Adipose tissue (tissue), 3 donors: ENCODE data around the gene PCDH12. TPM values are rescaled to one million over a fixed set of nuclear protein-coding genes. Genes with fewer than 3 reads are reported as not detected.

ENCODE experiments used
- H3K27ac ChIP-seq: one replicate; pipeline ENCODE4 v1.5.1; 2013; ENCODE audit warnings: low read depth, low read length
- WGBS, 3 donors: extraction: QIAGEN DNeasy Blood & Tissue Kit; methylation state at CpG; one replicate each; pipeline ENCODE4 v1.1.7; 2013; 5-methylcytosine and 5-hydroxymethylcytosine counted together
- polyA plus RNA-seq, 3 donors: library from polyadenylated mRNA; stranded (reverse); fragments of 200-250 nt; gene quantifications; one replicate each; pipeline ENCODE4 v1.2.3, GENCODE V29; 2013
- donor health status: healthy with polysubstance abuse.
- donor health status: Bipolar disorder and iron deficiency.
- donor health status: healthy.

PCDH12 gene
- polyA plus RNA-seq = 1 to 10 TPM in 2 of 3 donors, under 1 TPM in 1; 0.89 to 5.0 (median 2.7) TPM

GRCh38 chr5:141958113-141958512, at the start of gene PCDH12:
Gene PCDH12 (minus strand): TSS chr5:141958202. CDS start chr5:141957851, 351 bp downstream.
- no peak within 1 kb of the TSS for H3K27ac ChIP-seq
- WGBS, 3 donors = 9 to 54% (median 11%) methylated on average over 7 of the region's 7 CpGs

- no peak overlapping the region for H3K27ac ChIP-seq
- 88 to 100% (median 88%) methylated on average over 1 of the region's 1 CpG for WGBS, 3 donors
Observed at GRCh38 chr5:142007237-142007544, 49.2 kb upstream of the PCDH12 start.

DNA sequence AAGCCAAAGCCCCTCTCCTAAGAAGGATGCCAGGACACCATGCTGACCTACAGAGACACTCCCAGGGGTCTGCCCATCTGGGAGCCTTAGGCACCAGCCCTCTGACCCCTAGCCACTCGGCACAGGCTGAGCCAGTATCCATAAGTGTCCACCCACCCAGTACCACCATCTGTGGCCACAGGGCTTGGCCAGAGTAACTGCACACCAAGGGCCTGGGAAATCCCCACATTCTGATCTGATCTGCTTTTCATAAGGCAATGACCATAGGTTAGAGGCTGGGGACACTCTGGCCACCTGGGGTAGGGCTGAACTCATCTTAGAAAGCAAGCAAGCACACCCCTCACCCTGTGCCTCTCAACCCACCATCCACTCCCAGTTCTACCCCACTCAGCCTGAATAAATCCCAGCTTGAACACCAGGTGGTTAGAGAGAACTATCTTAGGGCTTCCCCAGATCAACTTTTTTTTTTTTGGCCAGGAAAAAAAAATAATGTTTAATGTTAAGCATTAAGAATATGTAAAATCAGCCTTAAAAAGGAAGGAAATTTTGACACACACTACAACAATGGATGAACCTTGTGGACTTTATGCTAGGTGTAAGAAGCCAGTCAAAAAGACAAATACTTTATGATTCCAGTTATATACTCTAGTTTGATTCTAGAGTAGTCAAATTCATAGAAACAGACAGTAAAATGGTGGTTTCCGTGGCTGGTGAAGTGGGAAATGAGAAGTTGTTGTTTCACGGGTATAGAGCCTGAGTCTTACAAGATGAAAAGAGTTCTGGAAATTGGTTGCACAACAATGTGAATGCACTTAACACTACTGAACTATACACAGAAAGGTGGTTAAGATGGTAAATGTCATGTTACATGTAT, 48.6 kb upstream of the PCDH12 start:
- H3K27ac ChIP-seq = no peak overlapping the region
- WGBS, 3 donors = 62 to 90% (median 71%) methylated on average over 3 of the region's 3 CpGs

GRCh38 chr5:142003266-142003800, 45.3 kb upstream of the PCDH12 start:
- WGBS, 3 donors = 59 to 81% (median 76%) methylated on average over 2 of the region's 2 CpGs
- no peak overlapping the region for H3K27ac ChIP-seq

GRCh38 chr5:142000704-142001484, 42.9 kb upstream of the PCDH12 start:
- WGBS, 3 donors = 73 to 80% (median 75%) methylated on average over 6 of the region's 6 CpGs
- no peak overlapping the region for H3K27ac ChIP-seq

- no peak overlapping the region for H3K27ac ChIP-seq
- WGBS, 3 donors = 50 to 65% (median 59%) methylated on average over 1 of the region's 1 CpG
Observed at GRCh38 chr5:142000173-142000572, 42.2 kb upstream of the PCDH12 start.

GRCh38 chr5:141997358-141997960, 39.5 kb upstream of the PCDH12 start:
- 45 to 71% (median 67%) methylated on average over 6 of the region's 6 CpGs for WGBS, 3 donors
- H3K27ac ChIP-seq = no peak overlapping the region

DNA sequence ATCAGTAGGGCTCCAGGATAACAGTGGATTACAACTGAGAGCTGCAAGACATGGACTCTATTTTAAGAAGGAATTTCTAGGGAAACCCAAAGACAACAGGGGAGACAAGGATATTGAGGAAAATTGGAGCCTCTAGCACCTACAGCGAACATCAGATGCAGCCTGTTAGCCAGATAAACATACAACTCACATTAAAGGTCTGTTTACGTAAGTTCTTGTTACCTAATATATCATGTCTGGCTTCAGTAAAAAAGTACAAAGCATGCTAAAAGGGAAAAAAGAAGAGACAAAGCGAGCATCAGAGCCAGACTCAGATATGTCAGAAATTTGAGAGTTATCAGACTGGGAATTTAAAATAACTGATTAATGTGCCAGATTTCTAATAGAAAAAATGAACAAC, 37.7 kb upstream of the PCDH12 start:
- WGBS, 3 donors = 96 to 98% (median 97%) methylated on average over 3 of the region's 3 CpGs
- H3K27ac ChIP-seq = no peak overlapping the region

DNA sequence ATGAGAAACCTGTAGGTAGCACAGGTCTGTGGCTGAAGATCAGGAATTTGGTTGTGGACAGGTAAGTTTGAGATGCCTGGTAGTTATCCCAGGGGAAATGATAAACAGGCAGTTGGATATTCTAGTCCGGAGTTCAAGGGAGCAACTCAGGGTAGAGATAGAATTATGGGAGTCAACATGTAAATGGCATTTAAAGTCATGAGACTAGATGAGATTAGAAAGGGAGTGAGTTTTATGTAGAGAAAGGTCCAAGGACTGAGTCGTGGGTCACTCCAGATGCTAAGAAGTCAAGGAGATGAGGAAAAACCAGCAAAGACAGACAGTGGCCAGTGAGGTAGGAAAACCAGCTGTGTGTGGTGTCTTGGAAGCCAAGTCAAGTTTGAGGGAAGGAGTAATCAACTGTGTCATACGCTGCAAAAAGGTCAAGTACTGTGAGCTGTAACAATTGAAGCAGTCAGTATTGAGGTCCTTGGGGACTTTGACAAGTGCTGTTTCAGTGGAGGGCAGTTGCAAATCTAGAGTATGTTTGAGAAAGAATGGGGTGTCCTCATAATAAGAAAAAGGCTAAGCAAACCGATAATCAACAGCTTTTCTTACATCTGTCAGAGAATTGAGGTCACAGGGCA, 36.6 kb upstream of the PCDH12 start:
- H3K27ac ChIP-seq = no peak overlapping the region
- 62 to 66% (median 64%) methylated on average over 4 of the region's 4 CpGs for WGBS, 3 donors

GRCh38 chr5:141992349-141992963, 34.5 kb upstream of the PCDH12 start:
- 7 to 14% (median 8%) methylated on average over 2 of the region's 2 CpGs for WGBS, 3 donors
- H3K27ac ChIP-seq = no peak overlapping the region

DNA sequence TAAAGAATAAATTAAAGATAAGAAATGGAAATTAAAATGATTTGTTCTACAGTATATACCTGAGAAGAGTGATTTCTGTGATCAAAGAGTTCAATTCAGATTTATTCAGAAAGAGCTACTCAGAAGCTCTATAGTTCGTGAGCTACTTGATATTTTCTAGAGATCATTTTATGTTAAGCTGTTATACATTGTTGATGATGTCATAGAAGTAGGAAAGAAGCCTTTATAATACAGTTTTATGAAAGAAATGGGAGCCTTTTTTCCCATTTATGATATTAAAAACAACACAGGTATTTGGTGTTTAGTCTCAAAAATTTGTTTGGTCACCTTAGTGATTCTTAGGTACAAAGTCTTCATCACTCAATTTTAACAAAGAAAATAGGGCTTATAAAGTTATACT, 31.7 kb upstream of the PCDH12 start:
- 0% methylated on average over 1 of the region's 1 CpG for WGBS, 3 donors
- no peak overlapping the region for H3K27ac ChIP-seq

DNA sequence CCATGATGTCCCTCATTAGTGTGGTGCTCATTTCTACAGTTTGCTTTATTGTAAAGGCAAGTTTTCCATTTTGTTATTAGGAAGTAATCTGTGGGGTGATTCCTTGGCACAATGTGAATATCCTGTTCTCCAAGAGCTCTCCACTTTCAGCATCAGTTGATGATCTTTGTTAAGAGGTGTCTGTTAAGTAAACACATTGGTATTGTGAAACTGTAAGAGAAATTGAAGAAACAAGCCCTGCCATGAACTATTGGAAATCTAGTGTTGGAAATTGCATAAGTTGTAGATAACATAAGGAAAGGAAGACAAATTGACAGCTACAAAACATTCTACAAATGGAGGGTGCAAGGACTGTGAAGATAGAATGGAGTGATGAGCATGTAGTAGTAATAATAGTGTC, 28.1 kb upstream of the PCDH12 start:
- no peak overlapping the region for H3K27ac ChIP-seq

GRCh38 chr5:141982626-141983025, 24.6 kb upstream of the PCDH12 start:
- no peak overlapping the region for H3K27ac ChIP-seq
- WGBS, 3 donors = 28 to 50% (median 48%) methylated on average over 2 of the region's 2 CpGs

DNA sequence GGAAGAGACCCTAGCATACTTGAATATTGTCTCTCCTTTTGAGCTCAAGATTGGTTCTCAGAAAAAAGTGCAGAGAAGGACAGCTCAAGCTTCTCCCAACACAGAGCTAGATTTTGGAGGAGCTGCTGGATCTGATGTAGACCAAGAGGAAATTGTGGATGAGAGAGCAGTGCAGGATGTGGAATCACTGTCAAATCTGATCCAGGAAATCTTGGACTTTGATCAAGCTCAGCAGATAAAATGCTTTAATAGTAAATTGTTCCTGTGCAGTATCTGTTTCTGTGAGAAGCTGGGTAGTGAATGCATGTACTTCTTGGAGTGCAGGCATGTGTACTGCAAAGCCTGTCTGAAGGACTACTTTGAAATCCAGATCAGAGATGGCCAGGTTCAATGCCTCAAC, 20.4 kb upstream of the PCDH12 start:
- H3K27ac ChIP-seq = no peak overlapping the region

- no peak overlapping the region for H3K27ac ChIP-seq
- 93 to 95% (median 95%) methylated on average over 6 of the region's 6 CpGs for whole genome bisulfite sequencing, 3 donors
Observed at GRCh38 chr5:141976176-141976575, 18.2 kb upstream of the PCDH12 start.

DNA sequence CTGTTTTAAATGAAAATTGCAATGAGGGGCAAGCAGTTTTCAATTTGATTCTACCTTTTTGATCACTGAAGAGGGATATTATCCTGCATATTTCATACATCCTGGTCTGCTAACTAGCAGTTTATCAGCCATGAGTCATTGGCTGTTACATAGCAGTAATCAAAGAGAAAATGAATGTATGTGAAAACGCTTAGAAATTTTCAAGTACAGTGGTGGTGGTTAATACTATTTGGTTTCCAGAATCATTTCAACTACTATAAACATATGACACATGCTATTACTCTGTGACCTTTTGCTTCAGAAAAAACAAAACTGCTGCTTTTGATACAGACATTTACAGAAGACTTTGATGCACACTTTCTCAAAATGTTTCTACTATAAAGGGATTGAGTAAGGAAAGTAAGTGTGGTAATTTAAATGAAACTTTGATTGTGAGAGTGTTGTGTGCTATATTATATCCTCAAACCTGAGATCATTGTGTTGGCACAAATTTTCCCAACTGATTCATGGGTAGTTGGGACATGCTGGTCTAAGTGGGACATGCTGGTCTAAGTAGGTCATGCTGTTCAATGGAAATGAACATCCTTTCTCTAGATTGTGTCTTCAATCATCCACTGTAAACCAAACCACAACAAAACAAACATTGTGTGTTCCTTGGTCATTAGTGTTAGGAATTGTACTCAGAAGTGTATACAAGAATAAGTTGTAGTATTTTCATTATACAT, 16.0 kb upstream of the PCDH12 start:
- H3K27ac ChIP-seq = no peak overlapping the region
- 83 to 85% (median 84%) methylated on average over 1 of the region's 1 CpG for WGBS, 3 donors

GRCh38 chr5:141969783-141970771, 12.1 kb upstream of the PCDH12 start:
- H3K27ac ChIP-seq = no peak overlapping the region
- WGBS, 3 donors = 71 to 79% (median 72%) methylated on average over 2 of the region's 2 CpGs
